HepG2 (cell line): ENCODE measurements around the gene SGSH. TPM values are rescaled to one million over a fixed set of nuclear protein-coding genes. Genes with fewer than 3 reads are reported as not detected.

Source experiments
- ATAC-seq: fragments of 200-7000 bp; cut with Tn5 transposase; 3 replicates; pipeline ENCODE4 v1.9.1; 2020; ENCODE audit warnings: mild to moderate bottlenecking, moderate library complexity
- BruUV-seq: library from RNA; stranded (reverse); fragments of 400-500 nt; replicated peaks from 2 replicates; lab custom pipeline; 2021; lab: Mats Ljungman, UMichigan
- CTCF ChIA-PET: fragments of 300-600 bp; formaldehyde crosslinking; extraction: SDS; loops from one replicate; lab custom pipeline; 2021; ENCODE audit warnings: low total read pairs, inconsistent platforms, low intra/inter-chr PET ratio; lab: Yijun Ruan, JAX
- POLR2A ChIA-PET: fragments of 350-600 bp; sonication (Branson Sonifier 250); formaldehyde crosslinking; loops from one replicate; lab custom pipeline; 2020; ENCODE audit warnings: antibody characterized with exemption, inconsistent platforms; lab: Yijun Ruan, JAX
- DNase-seq: peaks from one replicate; pipeline ENCODE4 v3.0.0-alpha.2; 2015; ENCODE audit warnings: low spot score
- FAIRE-seq: peaks from 3 replicates; lab custom pipeline; 2011; peaks lifted over from hg19 to GRCh38; lab: Jason Lieb, UNC
- H2AFZ ChIP-seq: one replicate; pipeline ENCODE4 v1.6.1; 2011; ENCODE audit warnings: low read length, inconsistent platforms
- H3K27ac ChIP-seq: fragments of 300-600 bp; 3 replicates; pipeline ENCODE4 v1.8.0; 2011; ENCODE audit warnings: mixed run types, mild to moderate bottlenecking, mixed read lengths, low read length, inconsistent platforms; ENCODE audit not compliant: insufficient read depth; ENCODE audit errors: extremely low read length
- H3K27me3 ChIP-seq, 2 experiments: fragments of 200-600 bp in 1 of 2; 2 replicates in 1 of 2; 3 replicates in 1 of 2; pipeline versions ENCODE4 v1.6.0 to v1.8.0; 2011; ENCODE audit warnings: low read length in 2 of 2, mild to moderate bottlenecking in 2 of 2, moderate library complexity in 2 of 2, inconsistent platforms in 1 of 2; ENCODE audit not compliant: insufficient read depth in 2 of 2, control insufficient read depth in 1 of 2
- H3K36me3 ChIP-seq, 2 experiments: fragments of 200-600 bp in 1 of 2; replicated peaks in 1 of 2; 2 replicates in 1 of 2; 3 replicates in 1 of 2; pipeline versions ENCODE4 v1.5.1 to v1.8.0; 2011; ENCODE audit warnings: low read length in 2 of 2, inconsistent platforms in 1 of 2; ENCODE audit not compliant: insufficient read depth in 2 of 2, control insufficient read depth in 1 of 2
- H3K4me1 ChIP-seq: 2 replicates; pipeline ENCODE4 v1.5.1; 2012; ENCODE audit warnings: low read length, inconsistent platforms; ENCODE audit not compliant: insufficient read depth
- H3K4me2 ChIP-seq: 2 replicates; pipeline ENCODE4 v1.6.0; 2011; ENCODE audit warnings: low read depth, low read length, inconsistent platforms
- H3K4me3 ChIP-seq, 3 experiments: fragments of 200-600 bp in 1 of 3; sonication (generic), shearing (Covaris generic) in 1 of 3; replicated peaks in 1 of 3; 2 replicates each; pipeline ENCODE4 v1.5.1; 2011 to 2016; ENCODE audit warnings: low read length in 3 of 3, inconsistent platforms in 2 of 3, low read depth in 2 of 3, mild to moderate bottlenecking in 2 of 3, control low read depth in 1 of 3, mixed read lengths in 1 of 3; ENCODE audit not compliant: insufficient read depth in 1 of 3
- H3K79me2 ChIP-seq: one replicate; pipeline ENCODE4 v1.6.1; 2011; ENCODE audit warnings: low read length, inconsistent platforms; ENCODE audit not compliant: insufficient read depth
- H3K9ac ChIP-seq: 2 replicates; pipeline ENCODE4 v1.6.0; 2011; ENCODE audit warnings: mild to moderate bottlenecking, low read depth, low read length, inconsistent platforms; ENCODE audit not compliant: insufficient read depth
- H3K9me3 ChIP-seq: 2 replicates; pipeline ENCODE4 v1.5.1; 2012; ENCODE audit warnings: mild to moderate bottlenecking, low read length
- H4K20me1 ChIP-seq: 2 replicates; pipeline ENCODE4 v1.6.0; 2011; ENCODE audit warnings: inconsistent platforms, mild to moderate bottlenecking, low read length, moderate library complexity; ENCODE audit not compliant: insufficient read depth
- CEBPB ChIP-seq: IDR thresholded peaks from 2 replicates; pipeline ENCODE4 v1.6.1; 2011; ENCODE audit warnings: low read depth, low read length, improper control_type of control experiment, borderline replicate concordance
- CEBPG ChIP-seq: IDR thresholded peaks from 2 replicates; pipeline ENCODE4 v1.6.1; 2016
- FOXK2 ChIP-seq: fragments of 450-650 bp; IDR thresholded peaks from 2 replicates; pipeline ENCODE4 v1.6.1; 2016
- GATA4 ChIP-seq: sonication (generic); IDR thresholded peaks from 2 replicates; pipeline ENCODE4 v1.6.1; 2016; ENCODE audit warnings: antibody characterized with exemption, low read depth, borderline replicate concordance
- HOXA7 ChIP-seq: sonication (generic); formaldehyde crosslinking; IDR thresholded peaks from 2 replicates; pipeline ENCODE4 v1.8.1; 2022; ENCODE audit warnings: mild to moderate bottlenecking, missing genetic modification reagents, moderate library complexity
- LBX2 ChIP-seq: sonication (generic); formaldehyde crosslinking; IDR thresholded peaks from 2 replicates; pipeline ENCODE4 v1.5.0; 2020; ENCODE audit warnings: missing genetic modification reagents, mild to moderate bottlenecking, borderline replicate concordance
- MIER3 ChIP-seq: IDR thresholded peaks from 2 replicates; pipeline ENCODE4 v1.6.1; 2016; ENCODE audit warnings: missing compliant biosample characterization, borderline replicate concordance
- MTA3 ChIP-seq: sonication (generic); formaldehyde crosslinking; IDR thresholded peaks from 2 replicates; pipeline ENCODE4 v1.4.0; 2020; ENCODE audit warnings: missing genetic modification reagents
- NAIF1 ChIP-seq: sonication (generic); formaldehyde crosslinking; IDR thresholded peaks from 2 replicates; pipeline ENCODE4 v1.5.0; 2020; ENCODE audit warnings: mild to moderate bottlenecking, missing genetic modification reagents, borderline replicate concordance
- RBM22 ChIP-seq: fragments of 200-400 bp; formaldehyde crosslinking; optimal IDR thresholded peaks from 2 replicates; pipeline ENCODE3; 2017; ENCODE audit warnings: mild to moderate bottlenecking, low read length, moderate library complexity
- SNAI1 ChIP-seq: sonication (generic); formaldehyde crosslinking; IDR thresholded peaks from 2 replicates; pipeline ENCODE4 v1.5.0; 2020; ENCODE audit warnings: mild to moderate bottlenecking, missing genetic modification reagents, borderline replicate concordance
- SNAPC5 ChIP-seq: sonication (generic); formaldehyde crosslinking; IDR thresholded peaks from 2 replicates; pipeline ENCODE4 v1.8.1; 2023; ENCODE audit warnings: mild to moderate bottlenecking, missing genetic modification reagents, borderline replicate concordance
- ZNF263 ChIP-seq: sonication (generic); formaldehyde crosslinking; IDR thresholded peaks from 2 replicates; pipeline ENCODE4 v1.4.0; 2020; ENCODE audit warnings: missing genetic modification reagents
- ZNF3 ChIP-seq: IDR thresholded peaks from 2 replicates; pipeline ENCODE4 v1.7.0; 2017; ENCODE audit warnings: inconsistent platforms
- ZNF367 ChIP-seq: sonication (generic); formaldehyde crosslinking; IDR thresholded peaks from 2 replicates; pipeline ENCODE4 v1.4.0; 2020; ENCODE audit warnings: missing genetic modification reagents, borderline replicate concordance
- ZNF543 ChIP-seq: sonication (generic); formaldehyde crosslinking; IDR thresholded peaks from 2 replicates; pipeline ENCODE4 v1.4.0; 2020; ENCODE audit warnings: mild to moderate bottlenecking, missing genetic modification reagents
- ZNF558 ChIP-seq: sonication (generic); formaldehyde crosslinking; IDR thresholded peaks from 2 replicates; pipeline ENCODE4 v1.9.0; 2022; ENCODE audit warnings: mild to moderate bottlenecking, missing genetic modification reagents, borderline replicate concordance
- ZNF670 ChIP-seq: sonication (generic); formaldehyde crosslinking; IDR thresholded peaks from 2 replicates; pipeline ENCODE4 v1.8.0; 2022; ENCODE audit warnings: mild to moderate bottlenecking, missing genetic modification reagents, borderline replicate concordance
- ZNF883 ChIP-seq: sonication (generic); formaldehyde crosslinking; IDR thresholded peaks from 2 replicates; pipeline ENCODE4 v1.5.1; 2020; ENCODE audit warnings: mild to moderate bottlenecking, missing genetic modification reagents; ENCODE audit errors: not compliant biosample characterization
- WGBS: methylation state at CpG from one replicate; pipeline ENCODE4 v1.1.6; 2017; ENCODE audit warnings: low lambda C conversion rate; 5-methylcytosine and 5-hydroxymethylcytosine counted together
- in situ Hi-C: cut with HindIII; loops from 2 replicates; pipeline ENCODE4 v1.10.0; 2017; ENCODE audit warnings: low pct_unique_long_range_greater_than_20kb; ENCODE audit not compliant: extremely low pct_ligation_motif_present
- intact Hi-C: fragments of 100-400 bp; cut with micrococcal nuclease; formaldehyde crosslinking; loops from one replicate; pipeline ENCODE4 v1.10.0; 2022; ENCODE audit not compliant: unreplicated experiment
- polyA plus RNA-seq, 8 experiments: library from polyadenylated mRNA; depleted of rRNA in 3 of 8; stranded (reverse) in 7 of 8; unstranded in 1 of 8; fragments of >200 nt; fragmentation: Illumina TruSeq in 4 of 8; extraction: Trizol in 4 of 8; gene quantifications; 2 replicates each; pipeline versions ENCODE4 v1.2.1 to v1.2.3, GENCODE V29; 2011 to 2016; ENCODE audit warnings: low read depth in 4 of 8, missing spikeins in 1 of 8, mixed read lengths in 1 of 8; ENCODE audit not compliant: insufficient read depth in 1 of 8
- total RNA-seq, 5 experiments: library from RNA; depleted of rRNA; stranded (reverse); fragments of >200 nt; fragmentation: Illumina TruSeq; extraction: Trizol; gene quantifications; 2 replicates each; pipeline ENCODE4 v1.2.3, GENCODE V29; 2016; ENCODE audit warnings: low read depth in 1 of 5
- TF ChIP-seq, protein P1 (sequence below): sonication (generic); formaldehyde crosslinking; IDR thresholded peaks from 2 replicates; pipeline ENCODE4 v1.4.0; 2020; ENCODE audit warnings: mild to moderate bottlenecking, missing genetic modification reagents

The SGSH gene
- total and polyA plus RNA-seq, 2 of the 13 experiments (the other 11 are each of a cell fraction or from before 2014, with no cell fraction given), result 12.2 to 17.6 TPM

DNA sequence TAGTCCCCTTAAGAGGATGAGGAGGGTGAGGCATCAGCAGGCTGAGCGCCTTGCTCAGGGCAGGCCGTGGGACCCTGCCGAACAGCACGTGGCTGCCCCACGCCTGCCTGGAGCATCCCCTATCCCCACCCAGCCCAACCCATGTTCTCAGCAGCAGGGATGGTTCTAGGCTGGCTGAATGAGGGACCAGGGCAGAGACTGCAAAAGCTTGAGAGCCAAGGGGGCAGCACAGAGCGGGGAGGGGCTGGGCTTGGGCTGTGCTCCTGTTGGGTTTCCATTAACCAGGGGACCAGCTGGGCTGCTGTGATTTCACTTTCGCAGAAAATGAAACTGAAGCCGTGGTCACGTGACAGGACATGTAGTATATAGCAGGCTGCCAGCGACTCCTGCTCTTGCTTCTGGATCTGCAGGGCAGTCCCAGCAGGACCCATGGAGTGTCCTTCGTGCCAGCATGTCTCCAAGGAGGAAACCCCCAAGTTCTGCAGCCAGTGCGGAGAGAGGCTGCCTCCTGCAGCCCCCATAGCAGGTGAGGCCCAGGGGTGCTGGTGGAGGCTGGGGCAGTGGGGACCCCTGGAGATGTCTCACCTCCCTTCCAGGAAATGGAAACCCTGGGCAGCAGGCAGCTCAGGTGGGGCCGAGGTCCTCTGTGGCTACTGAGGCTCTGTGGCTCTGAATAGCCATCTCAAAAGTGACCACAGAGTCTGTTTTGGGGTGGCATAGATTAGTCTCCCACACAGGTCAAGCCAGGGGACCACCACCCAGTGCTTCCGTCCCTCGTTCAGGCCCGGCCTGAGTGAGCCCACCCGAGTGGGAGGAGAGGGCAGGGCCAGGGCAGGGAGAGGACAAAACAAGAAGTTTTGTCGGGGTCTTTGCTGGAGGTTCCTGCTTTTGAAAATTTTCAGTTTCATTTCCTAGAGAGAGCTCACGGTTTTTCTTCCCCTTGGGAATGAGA is 43.4 kb upstream of the SGSH start:
- BruUV-seq, result TSS peak; percentile 18
- H3K4me3 ChIP-seq, result peak overlapping the region; percentile 68 to 89 (median 75)
- ATAC-seq, result peak; percentile 82
- in situ Hi-C loops, result no loop called here
- peak; percentile 100 for FAIRE-seq
- no peaks in the 10 kb centered on the region for H3K36me3 ChIP-seq
- peak overlapping the region; percentile 69 for H3K9ac ChIP-seq
- peak overlapping the region; percentile 99 for H3K4me2 ChIP-seq
- POLR2A ChIA-PET, result interaction anchor here (0.7 to 3.5 kb wide), 18 partner anchors 9 to 270 kb away, joined by 3 to 31 read pairs (median 4); partner anchors contain the start of genes SGSH and SLC26A11
- no peaks in the 10 kb centered on the region for H4K20me1 ChIP-seq
- H3K4me1 ChIP-seq, result peaks cover 50% of the 10 kb centered on the region
- H3K27me3 ChIP-seq, result no peaks in the 10 kb centered on the region; a peak in 1 of 5 replicates
- H3K9me3 ChIP-seq, result no peaks in the 10 kb centered on the region
- intact Hi-C loops, result loop anchor here (2.0 kb wide), 2 partner anchors 43 to 117 kb away; partner anchors contain the start of genes EIF4A3, SGSH and SLC26A11
- peak; percentile 98 for DNase-seq
- peaks cover 6% of the 10 kb centered on the region for H3K79me2 ChIP-seq
- 3% methylated on average over 13 of the region's 19 CpGs for WGBS
- peak overlapping the region; percentile 54 for H3K27ac ChIP-seq
- CTCF ChIA-PET, result no interaction called here
- H2AFZ ChIP-seq, result no peak overlapping the region
- TF ChIP-seq NAIF1 (CRISPR knock-in tag) (no peak), GATA4 (peak; percentile 85), HOXA7 (CRISPR knock-in tag) (no peak), ZNF543 (no peak), ZNF367 (CRISPR knock-in tag) (no peak), ZNF670 (no peak), LBX2 (CRISPR knock-in tag) (no peak), MIER3 (CRISPR knock-in tag) (no peak), CEBPG (CRISPR knock-in tag) (peak; percentile 37; the same call in 1 of the 2 replicates), CEBPB (no peak), MTA3 (CRISPR knock-in tag) (no peak), ZNF558 (no peak), FOXK2 (peak; percentile 71; the same call in 1 of the 2 replicates), RBM22 (peak; percentile 73), ZNF263 (CRISPR knock-in tag) (no peak; the same call in 1 of the 2 replicates), ZNF883 (CRISPR knock-in tag) (peak; percentile 48), SNAI1 (CRISPR knock-in tag) (0 out of 2 replicates have a peak, but pooled peaks have one; percentile 86), SNAPC5 (CRISPR knock-in tag) (no peak), ZNF3 (CRISPR knock-in tag) (no peak)
- TF ChIP-seq, protein P1, sequence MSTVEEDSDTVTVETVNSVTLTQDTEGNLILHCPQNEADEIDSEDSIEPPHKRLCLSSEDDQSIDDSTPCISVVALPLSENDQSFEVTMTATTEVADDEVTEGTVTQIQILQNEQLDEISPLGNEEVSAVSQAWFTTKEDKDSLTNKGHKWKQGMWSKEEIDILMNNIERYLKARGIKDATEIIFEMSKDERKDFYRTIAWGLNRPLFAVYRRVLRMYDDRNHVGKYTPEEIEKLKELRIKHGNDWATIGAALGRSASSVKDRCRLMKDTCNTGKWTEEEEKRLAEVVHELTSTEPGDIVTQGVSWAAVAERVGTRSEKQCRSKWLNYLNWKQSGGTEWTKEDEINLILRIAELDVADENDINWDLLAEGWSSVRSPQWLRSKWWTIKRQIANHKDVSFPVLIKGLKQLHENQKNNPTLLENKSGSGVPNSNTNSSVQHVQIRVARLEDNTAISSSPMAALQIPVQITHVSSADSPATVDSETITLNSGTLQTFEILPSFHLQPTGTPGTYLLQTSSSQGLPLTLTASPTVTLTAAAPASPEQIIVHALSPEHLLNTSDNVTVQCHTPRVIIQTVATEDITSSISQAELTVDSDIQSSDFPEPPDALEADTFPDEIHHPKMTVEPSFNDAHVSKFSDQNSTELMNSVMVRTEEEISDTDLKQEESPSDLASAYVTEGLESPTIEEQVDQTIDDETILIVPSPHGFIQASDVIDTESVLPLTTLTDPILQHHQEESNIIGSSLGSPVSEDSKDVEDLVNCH (CRISPR knock-in tag), result no peak
